Subcutaneous adipose tissue (tissue), 4 donors: ENCODE results near the gene MRPL44. TPM values are rescaled to one million over a fixed set of nuclear protein-coding genes. Genes with fewer than 3 reads are reported as not detected.

ENCODE experiments used
- CTCF ChIP-seq: fragments of 450-650 bp; IDR thresholded peaks from one replicate; pipeline ENCODE4 v1.5.1; 2016; ENCODE audit warnings: low read depth, mild to moderate bottlenecking, control low read depth, antibody characterized with exemption, moderate library complexity
- total RNA-seq, 4 donors: library from RNA; depleted of rRNA; stranded (reverse); fragments of >200 nt; gene quantifications; one replicate each; pipeline ENCODE4 v1.1.0, GENCODE V29; 2016

The MRPL44 gene
- total RNA-seq, 4 donors from 2014 or later: 21.8 to 30.4 (median 22.6) TPM

DNA sequence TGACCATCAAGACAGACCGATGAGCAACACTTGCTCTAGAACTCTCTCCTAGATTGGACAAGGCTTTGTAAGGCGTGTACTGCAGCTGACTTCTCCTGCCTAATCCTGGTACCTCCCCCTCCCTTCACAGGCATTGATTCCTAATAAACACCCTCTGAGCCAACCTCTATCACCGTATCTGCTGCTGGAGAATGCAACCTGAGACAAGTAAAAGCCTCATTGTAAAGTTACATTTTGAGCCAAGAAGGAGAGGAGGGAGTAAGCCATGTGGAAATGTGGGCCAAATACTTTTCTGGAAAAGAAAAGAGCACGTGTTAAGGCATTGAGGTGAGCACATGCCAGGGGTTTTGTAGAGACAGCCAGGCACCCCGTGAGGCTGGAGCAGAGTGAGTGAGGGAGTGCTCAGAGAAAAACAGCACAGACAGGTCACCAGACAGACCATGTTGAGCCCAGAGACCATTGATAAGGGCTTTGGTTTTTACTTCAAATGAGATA, 9.5 kb upstream of the MRPL44 start:
- TF ChIP-seq CTCF: no peak

GRCh38 chr2:223949241-223949840, 7.9 kb upstream of the MRPL44 start:
- no peak for TF ChIP-seq CTCF

DNA sequence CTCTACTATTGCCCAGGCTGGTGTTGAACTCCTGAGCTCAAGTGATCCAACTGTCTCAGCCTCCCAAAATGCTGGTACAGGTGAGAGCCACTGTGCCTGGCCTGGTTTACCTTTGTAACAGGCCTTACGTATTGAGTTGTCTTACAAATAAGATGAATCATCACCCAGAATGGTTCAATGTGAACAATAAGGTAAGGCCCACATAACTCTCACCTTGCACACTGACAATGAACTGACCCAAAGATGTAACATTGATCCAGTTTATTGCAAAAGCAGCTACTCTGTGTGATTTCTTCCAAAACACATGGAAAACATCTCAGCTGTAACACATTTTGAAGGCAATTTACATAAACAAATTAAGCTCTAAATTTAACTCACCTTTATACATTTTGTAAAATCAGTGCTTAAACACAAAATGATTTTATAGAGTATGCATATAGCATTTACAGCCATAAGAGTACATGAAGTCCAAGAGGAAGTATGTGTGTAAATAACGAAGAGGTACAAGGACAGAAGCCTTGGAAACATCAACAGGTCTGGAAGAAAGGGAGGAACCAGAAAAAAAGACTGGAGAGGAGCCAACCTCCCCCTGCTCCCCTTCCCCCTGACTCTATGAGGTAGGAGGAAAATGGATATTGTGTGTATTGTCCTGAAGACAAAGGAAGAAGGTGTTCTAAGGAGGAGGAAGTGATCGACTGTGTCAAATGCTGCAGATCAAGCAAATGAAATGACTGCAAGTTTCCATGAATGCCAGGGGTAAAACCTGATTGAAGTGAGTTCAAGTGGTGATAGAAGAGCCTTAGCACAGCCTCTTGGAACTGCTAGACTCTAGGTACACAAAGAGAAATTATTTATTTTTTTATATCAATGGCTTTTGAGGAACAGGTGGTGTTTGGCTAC, 6.6 kb upstream of the MRPL44 start:
- TF ChIP-seq CTCF: no peak

DNA sequence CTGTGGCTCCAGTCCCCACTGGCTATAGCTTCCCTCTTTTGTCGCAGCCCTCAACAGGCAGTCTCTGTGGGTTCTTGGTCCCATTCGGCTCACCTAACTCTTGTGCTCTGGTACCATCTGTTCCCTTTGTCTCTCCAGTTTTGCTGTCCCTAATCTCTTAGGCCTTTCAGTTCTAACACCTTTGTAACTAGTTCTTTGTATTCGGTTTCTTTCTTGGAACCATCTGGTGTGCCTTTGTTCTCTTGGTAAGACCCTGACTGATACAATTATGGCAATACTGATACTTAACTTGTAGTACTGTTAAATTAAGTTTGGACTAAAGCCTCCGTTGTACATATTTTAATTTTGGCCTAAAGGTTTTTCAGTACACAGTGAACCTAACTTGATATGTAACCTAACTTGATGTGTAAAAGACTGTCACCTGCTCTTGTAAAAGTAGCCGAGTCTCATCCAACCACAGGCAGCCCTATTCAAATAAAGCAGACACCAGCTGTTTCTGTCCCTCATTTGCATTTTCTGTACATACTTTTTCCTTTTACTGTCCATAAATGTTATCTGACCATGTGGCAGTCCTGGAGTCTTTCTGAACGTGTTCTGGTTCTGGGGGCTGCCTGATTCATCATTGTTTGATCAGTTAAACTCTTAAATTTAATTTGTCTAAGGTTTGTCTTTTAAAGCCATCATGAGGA, 4.8 kb upstream of the MRPL44 start:
- TF ChIP-seq CTCF: no peak

DNA sequence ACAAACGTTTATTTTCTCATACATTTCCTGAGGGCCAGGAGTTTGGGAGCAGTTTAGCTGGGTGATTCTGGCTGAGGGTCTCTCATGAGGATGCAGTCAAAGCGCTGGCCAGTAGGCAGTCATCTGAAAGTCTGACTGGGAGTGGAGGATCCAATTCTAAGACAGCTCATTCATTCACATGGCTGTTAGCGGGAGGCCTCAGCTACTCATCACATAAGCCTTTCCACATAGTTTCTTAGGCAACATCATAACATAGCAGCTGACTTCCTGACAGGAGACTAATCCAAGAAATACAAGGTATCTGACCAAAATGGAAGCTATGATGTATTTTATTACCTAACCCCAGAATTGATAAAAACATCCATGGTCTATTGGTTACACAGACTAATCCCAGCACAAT, 2.9 kb upstream of the MRPL44 start:
- no peak for TF ChIP-seq CTCF

DNA sequence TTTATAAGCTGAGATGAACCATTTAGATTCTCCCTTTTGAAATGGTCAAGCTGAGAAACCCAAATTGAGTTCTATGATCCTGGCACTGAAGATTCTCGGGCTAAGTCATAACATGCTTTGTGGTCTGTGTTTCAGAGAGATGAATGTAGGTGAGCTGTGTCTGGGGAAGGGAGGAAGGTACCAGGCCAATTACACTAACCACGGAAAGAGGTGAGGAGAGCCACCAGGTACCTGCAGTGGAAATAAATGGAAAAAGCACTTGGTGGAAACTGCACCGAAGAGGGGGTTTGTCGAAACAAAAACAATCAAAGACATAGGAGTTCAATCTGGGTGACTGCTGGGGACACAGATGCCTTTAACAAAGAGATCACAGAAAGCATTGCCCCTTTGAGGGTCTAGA, 963 bp upstream of the MRPL44 start:
- no peak for TF ChIP-seq CTCF

- no peak for TF ChIP-seq CTCF
Observed at GRCh38 chr2:223959688-223960087, 2.4 kb downstream of the MRPL44 start.
